ENCODE measurements around the gene TBC1D2. TPM values are rescaled to one million over a fixed set of nuclear protein-coding genes. Genes with fewer than 3 reads are reported as not detected.

TBC1D2 gene
- total and polyA plus RNA-seq, 2 donors (not counting 3 experiments of a cell fraction or from before 2014, with no cell fraction given) = 3.4 to 4.5 TPM

- ChIA-PET CTCF (interaction anchor here (1.2 kb wide), 1 partner anchor 9 kb away, joined by 3 read pairs; no protein-coding TSS in a partner anchor), POLR2A (no interaction called here)
- no peaks in the 10 kb centered on the region for H4K20me1 ChIP-seq (replicated peaks; ENCODE audit: control insufficient read depth, extremely low read depth, insufficient read depth, low read length)
- DNase-seq (ENCODE audit: low read depth, low spot score) (no peak), FAIRE-seq (no peak)
- H3K27me3 ChIP-seq (ENCODE audit: control insufficient read depth in 2 of 2, insufficient read depth in 2 of 2, low read length in 2 of 2) = no peaks in the 10 kb centered on the region
- H3K9me1 ChIP-seq (replicated peaks; ENCODE audit: control insufficient read depth, extremely low read depth, insufficient read depth, low read length) = no peaks in the 10 kb centered on the region
- intact Hi-C loops (cut with micrococcal nuclease) (no loop called here), dilution Hi-C loops (cut with MboI; ENCODE audit: extremely low pct_ligation_motif_present, low sequenced_read_pairs) (no loop called here)
- H3K4me2 ChIP-seq (ENCODE audit: insufficient read depth, low read length) = no peak overlapping the region
- H3K36me3 ChIP-seq (ENCODE audit: control insufficient read depth in 2 of 2, extremely low read depth in 1 of 2, insufficient read depth in 2 of 2, low read length in 2 of 2) = no peaks in the 10 kb centered on the region
- H2AFZ ChIP-seq (ENCODE audit: low read depth, low read length) = no peak overlapping the region
- no peak overlapping the region for H3K27ac ChIP-seq (ENCODE audit: insufficient read depth, low read depth, low read length)
- H3K9me3 ChIP-seq (replicated peaks; ENCODE audit: control insufficient read depth, insufficient read depth, low read length) = no peaks in the 10 kb centered on the region
- no peak overlapping the region for H3K9ac ChIP-seq (replicated peaks; ENCODE audit: extremely low read depth, insufficient read depth, low read length)
- H3K4me3 ChIP-seq (replicated peaks in 1 of 3; ENCODE audit: insufficient read depth in 1 of 3, low read depth in 1 of 3, low read length in 3 of 3) = no peak overlapping the region
- H3K79me2 ChIP-seq (ENCODE audit: control insufficient read depth, insufficient read depth, low read length) = no peaks in the 10 kb centered on the region
- no TSS peak for BruUV-seq (replicated peaks)
- TF ChIP-seq MAX (IDR thresholded peaks at IDR 0.05; ENCODE audit: insufficient read depth, insufficient read length) (no peak), FOS (IDR thresholded peaks at IDR 0.05; ENCODE audit: borderline replicate concordance, insufficient read depth, low read length) (no peak), JUN (IDR thresholded peaks at IDR 0.05; ENCODE audit: borderline replicate concordance, insufficient read depth, insufficient read length, low read depth) (no peak), POLR2A (IDR thresholded peaks at IDR 0.05; ENCODE audit: low read depth, low read length) (no peak), GATA2 (IDR thresholded peaks at IDR 0.05; ENCODE audit: insufficient read depth, insufficient read length, low read depth, low read length) (no peak), POLR2AphosphoS5 (IDR thresholded peaks at IDR 0.05; ENCODE audit: insufficient read depth, low read depth, low read length) (no peak), MYC (IDR thresholded peaks at IDR 0.05; ENCODE audit: low read depth, low read length) (no peak), EZH2 (IDR thresholded peaks at IDR 0.05; ENCODE audit: borderline replicate concordance, low read depth, low read length, severe bottlenecking) (no peak), CTCF (IDR thresholded peaks at IDR 0.05; ENCODE audit: extremely low read depth in 1 of 2, insufficient read depth in 1 of 2, low read depth in 1 of 2, low read length in 2 of 2) (no peak)
- peaks cover 15% of the 10 kb centered on the region for H3K4me1 ChIP-seq (ENCODE audit: control insufficient read depth, extremely low read depth, insufficient read depth, low read length)
Measured at GRCh38 chr9:98219364-98219716, 36.1 kb downstream of the TBC1D2 start.

Measured in endothelial cell of umbilical vein (primary cell).